Endometrial microvascular endothelial cells (primary cell): ENCODE measurements around the gene SHPK. TPM values are rescaled to one million over a fixed set of nuclear protein-coding genes. Genes with fewer than 3 reads are reported as not detected.

Experiments used
- in situ Hi-C: cut with HindIII; loops from 2 replicates; pipeline ENCODE4 v1.10.0; 2017; ENCODE audit warnings: low sequenced_read_pairs, low pct_unique_long_range_greater_than_20kb; ENCODE audit errors: inconsistent ontology term
- total RNA-seq: library from RNA; depleted of rRNA; stranded (reverse); fragments of >200 nt; gene quantifications from one replicate; pipeline ENCODE4 v1.2.3, GENCODE V29; 2015; ENCODE audit errors: inconsistent ontology term

Gene SHPK
- total RNA-seq, 1 donor from 2014 or later: 25.1 TPM

DNA sequence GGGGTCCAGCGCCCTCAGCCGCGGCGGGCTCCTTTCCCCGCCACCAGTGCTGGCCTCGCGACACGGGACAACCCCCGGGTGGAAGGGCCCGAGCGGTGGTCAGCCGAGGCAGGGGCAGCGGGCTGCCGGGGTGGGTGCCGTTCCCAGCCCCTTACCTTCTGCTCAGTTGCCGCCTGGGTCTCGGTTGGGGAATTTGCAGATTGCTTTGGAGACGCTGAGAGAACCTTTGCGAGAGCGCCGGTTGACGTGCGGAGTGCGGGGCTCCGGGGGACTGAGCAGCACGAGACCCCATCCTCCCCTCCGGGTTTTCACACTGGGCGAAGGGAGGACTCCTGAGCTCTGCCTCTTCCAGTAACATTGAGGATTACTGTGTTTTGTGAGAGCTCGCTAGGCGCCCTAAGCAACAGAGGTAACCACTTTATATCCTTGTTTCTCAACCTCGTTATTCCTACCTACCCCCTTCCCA is 891 bp upstream of the SHPK start:
- in situ Hi-C loops: no loop called here

DNA sequence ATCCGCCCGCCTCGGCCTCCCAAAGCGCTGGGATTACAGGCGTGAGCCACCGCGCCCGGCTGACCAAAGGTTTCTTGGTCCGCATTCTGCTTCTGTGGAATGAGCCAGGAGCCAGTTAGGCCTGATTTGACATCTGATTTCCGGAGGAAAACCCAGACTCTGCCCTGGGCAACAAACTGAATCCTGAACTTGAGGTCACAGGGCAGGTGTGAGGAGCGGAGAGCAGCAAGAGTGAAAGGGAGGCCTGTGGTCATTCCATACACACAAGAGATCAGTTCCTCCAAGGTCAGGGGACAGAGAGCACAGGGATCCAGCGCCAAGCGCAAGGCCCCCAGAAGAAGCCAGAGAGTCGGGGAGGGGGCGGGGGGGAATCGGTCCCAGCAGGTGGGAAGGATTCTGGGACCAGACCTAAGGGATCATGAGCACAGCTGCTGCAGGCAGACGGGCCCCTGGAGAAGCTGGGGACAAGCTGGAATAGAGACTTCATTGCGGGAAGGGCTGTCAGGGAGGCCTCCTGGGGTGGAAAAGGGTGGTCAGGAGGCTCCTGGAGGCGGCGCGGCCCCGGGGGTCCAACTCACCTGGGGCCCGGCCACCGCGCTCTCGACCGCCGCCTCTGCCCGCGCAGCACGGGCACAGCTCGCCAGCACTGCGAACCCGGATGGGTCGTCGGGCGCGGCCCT is 436 bp downstream of the SHPK start:
- in situ Hi-C loops: no loop called here

DNA sequence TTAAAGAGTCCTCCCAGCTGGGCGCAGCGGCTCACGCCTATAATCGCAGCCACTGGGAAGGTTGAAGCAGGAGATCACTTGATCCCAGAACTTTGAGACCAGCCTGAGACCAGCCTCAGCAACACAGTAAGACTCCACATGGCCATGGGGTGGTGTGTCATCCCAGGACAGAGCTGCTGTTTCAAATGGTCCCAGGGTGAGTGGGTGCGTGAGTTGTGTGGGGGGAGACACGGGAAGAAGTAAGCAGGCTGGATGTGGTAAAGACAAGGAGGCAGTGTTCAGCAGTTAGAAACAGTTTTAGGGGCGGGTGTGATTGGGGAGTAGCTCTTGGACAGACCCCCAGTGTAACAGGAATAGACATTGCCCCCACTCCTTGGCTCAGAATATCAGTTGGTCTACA is 3.8 kb downstream of the SHPK start:
- in situ Hi-C loops: no loop called here

DNA sequence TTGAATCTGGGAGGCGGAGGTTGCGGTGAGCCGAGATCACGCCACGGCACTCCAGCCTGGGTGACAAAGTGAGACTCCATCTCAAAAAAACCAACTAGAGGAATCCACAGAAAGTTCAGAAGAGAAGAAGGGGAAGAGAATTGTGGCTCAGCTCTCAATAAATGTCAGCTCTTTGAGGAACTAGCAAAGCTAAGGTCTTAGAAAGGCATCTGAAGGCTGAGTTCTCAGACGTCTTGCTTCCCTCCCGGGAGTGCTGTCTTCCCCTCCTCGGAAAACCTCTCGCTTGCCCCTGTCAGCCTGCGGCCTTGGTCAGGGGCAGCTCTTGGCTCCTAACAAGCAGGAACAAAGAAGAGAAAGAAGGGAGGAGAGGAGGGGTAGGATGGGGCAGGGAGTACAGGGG is 5.3 kb downstream of the SHPK start:
- in situ Hi-C loops: no loop called here

DNA sequence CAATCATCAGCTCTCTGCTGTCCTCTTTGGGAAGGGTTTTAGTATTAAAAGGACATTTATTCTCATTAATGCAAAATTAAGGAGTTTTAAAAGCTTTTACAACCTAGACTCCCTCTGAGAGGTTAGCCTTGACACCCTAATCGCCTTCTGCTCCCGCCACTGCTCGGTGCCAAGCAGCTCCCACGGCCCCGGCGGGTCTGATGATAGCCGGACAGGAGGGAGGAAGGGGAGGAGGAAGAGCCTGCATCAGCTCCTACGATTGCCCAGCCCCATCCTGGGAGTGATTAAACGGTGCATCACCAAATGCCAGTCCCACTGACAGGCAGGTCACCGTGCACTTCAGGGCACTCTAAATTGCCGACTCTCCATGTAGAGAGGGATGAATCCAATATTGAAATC is 8.3 kb downstream of the SHPK start:
- in situ Hi-C loops: no loop called here

DNA sequence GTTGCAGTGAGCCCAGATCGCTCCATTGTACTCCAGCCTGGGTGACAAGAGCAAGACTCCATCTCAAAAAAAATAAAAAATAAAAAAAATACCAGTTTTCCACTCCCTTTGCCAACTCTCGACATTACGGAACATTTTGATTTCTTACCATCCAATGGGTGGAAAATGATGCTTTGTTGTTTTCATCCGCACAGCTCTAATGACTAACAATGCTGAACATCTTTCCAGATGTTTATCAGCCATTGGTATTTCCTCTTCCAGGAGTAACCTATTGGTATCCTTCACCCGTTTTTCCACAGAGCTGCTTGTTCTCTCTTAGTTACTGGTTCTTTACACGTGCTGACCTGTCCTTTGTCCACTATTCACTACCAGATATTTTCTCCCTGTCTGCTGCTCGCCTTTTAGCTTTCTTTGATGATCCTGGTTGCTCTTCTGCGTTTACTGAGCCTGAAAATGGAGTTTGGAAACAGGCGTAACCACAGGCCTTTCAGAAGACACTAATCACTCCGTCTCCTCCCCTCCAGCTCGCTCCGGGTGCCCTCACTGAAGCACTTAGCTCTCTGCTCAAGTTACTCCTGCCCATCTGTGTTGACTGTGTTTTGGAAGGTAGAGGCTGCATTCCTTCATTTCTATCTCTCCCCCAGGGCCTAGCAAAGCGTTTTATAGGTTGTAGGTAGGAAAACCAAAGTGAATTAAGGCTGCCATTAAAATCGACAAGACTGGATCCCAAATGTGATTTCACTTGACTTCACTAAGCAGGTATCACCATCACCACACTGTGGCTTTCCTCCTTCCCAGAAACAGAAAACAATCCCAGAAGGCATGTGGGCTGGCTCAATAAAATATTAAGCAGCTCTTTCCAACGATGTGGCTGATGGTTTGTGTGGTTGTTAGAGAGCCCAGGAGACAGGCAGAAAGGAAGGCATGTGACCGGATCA is 8.9 kb downstream of the SHPK start:
- in situ Hi-C loops: no loop called here

DNA sequence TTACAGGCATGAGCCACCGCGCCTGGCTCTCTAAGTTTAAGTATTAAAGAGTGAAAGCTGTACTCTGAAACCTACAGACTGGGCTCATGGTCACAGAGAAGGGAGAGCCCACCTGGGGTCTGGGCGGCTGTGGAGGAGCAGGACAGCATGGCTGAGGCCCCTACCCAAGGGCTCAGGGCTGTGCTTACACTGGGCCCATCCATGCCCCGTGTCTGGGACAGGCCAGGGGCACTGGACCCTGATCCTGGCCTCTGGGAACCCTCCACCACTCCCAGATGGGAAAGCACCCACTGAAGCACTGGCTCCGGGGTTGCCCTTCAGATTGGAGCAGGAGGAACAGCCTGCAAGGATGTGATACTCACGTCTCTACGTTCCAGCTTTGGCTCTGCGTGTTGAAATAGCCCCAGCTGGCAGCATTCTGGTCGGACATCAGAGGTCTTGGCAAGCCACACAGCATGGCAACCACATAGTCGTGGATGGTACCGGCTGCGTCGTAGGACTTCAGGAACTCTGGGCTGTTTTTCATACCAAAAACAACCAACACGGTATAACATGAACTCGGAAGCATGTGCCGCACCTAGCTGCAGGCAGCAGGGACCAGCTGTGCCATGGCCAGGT is 13.0 kb downstream of the SHPK start:
- in situ Hi-C loops: no loop called here

DNA sequence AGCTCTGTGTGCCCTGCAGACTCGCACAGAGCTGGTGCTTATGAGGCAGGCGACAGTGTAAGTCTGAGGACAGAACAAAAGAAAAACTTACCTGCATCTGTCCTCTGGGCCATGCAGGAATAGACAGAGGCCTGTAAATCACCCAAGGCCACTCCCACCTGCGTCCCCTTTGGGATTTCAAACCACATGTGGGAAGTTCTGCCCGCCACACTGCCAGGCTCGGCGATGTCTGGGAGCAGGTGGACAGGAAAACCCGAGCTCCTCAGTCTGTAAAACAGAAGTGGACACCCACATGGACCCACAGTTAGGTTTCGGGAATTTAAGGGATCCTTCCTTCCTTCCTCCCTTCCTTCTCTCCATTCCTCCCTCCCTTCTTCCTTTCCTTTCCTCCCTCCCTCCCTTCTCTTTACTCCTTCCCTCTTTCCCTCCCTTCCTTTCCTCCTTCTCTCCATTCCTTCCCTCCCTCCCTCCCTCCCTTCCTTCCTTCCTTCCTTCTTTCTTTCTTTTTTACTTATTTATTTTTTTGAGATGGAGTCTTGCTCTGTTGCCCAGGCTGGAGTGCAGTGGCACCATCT is 14.8 kb downstream of the SHPK start:
- in situ Hi-C loops: no loop called here

DNA sequence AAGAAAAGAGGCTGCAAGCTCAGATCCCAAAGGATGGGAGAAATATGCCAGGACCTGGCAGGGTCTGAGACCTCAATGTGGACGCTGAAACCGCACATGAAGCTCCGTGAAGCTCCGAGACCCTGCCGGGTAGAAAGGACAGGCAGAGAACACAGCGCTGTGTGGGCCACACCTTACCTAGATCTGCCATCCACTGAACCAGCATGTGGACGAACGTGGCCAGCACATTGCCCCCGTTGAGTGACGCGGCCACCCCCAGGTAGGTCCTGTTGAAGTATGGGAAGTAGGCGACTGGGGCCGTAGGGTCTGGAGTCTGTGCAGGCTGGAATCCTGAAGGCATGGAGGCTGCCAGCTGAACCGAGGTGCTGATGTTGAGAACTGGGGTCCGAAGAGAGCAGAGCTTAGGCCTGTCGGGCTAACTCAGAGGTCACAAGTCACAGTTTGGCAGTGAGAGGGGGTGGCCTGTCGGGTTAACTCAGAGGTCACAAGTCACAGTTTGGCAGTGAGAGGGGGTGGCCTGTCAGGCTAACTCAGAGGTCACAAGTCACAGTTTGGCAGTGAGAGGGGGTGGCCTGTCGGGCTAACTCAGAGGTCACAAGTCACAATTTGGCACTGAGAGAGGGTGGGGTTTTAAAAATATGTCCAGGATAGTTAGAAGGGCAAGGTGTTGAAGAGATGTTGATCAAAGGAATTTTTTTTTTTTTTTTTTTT is 20.7 kb downstream of the SHPK start:
- in situ Hi-C loops: no loop called here

DNA sequence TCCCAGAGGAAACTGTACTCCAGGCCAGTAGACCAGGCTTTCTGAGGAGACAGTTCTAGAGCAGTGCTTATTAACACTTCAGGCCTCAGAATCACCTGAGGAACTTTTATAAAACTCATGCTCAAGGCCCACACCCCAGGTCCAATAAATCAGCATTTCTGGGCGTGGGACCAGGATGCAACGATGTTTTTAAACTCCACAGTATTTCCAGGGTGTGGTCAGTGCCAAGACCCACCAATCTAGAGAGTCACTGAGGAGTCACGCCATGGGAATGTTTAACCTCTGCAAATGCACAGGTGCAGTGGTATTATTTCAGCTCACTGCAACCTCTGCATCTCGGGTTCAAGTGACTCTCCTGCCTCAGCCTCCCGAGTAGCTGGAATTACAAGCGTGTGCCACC is 22.9 kb downstream of the SHPK start:
- in situ Hi-C loops: no loop called here

DNA sequence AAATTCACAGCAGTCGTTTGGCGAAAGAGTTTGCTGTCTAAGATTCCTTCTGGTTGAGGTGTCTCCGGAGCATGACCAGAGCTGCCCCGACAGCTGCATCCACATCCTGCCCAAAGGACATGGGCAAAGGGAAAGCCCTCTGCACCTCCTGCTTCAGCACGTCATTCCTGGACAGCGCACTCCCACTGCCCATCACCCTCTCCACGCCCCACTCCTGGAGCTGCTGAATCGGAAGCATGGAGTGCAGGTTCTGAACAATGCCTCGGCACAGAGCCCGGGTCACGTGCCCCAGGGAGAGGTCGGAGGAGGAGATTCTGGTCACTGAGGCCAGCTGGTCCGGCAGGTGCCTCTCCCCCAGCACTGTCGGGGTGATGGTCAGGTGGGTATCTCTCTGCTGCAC is 25.5 kb downstream of the SHPK start:
- in situ Hi-C loops: no loop called here

DNA sequence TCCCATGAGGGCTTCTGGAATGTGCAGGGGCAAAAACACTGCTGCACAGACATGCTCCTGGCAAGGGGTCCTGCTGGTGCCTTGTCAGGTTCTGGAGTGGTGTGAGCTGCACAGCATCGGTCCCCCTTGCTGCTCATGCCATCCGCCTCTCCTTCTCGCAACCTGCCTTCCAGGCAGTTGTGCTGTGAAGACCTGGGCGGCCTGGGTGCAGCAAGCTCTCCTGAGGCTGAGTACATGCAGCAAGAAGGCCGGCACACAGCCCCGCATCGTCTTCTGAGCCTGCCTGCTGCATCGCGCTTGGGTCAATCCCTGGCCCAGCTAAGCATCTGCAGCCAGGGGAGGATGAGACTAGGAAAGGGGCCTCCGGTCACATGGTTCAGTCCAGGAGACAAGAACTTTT is 26.4 kb downstream of the SHPK start:
- in situ Hi-C loops: no loop called here

DNA sequence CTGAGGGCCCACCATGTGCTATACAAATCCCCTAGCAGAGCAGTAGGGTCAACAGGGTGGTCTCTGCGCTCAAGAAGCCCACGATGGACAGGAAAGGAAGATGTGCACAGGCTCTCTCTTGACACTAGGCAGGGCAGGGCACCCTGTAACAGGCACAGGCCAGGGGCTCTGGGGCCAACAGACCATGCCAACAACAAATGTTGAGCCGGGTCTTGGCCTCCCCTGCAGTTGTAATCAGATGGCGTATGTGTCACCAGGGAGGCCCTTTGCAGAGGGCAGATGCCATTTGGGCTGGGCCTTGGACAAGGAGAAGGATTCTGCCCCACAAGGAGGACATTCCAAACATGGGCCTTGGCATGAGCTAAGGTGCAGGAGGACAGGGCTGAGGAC is 32.2 kb downstream of the SHPK start:
- in situ Hi-C loops: no loop called here

DNA sequence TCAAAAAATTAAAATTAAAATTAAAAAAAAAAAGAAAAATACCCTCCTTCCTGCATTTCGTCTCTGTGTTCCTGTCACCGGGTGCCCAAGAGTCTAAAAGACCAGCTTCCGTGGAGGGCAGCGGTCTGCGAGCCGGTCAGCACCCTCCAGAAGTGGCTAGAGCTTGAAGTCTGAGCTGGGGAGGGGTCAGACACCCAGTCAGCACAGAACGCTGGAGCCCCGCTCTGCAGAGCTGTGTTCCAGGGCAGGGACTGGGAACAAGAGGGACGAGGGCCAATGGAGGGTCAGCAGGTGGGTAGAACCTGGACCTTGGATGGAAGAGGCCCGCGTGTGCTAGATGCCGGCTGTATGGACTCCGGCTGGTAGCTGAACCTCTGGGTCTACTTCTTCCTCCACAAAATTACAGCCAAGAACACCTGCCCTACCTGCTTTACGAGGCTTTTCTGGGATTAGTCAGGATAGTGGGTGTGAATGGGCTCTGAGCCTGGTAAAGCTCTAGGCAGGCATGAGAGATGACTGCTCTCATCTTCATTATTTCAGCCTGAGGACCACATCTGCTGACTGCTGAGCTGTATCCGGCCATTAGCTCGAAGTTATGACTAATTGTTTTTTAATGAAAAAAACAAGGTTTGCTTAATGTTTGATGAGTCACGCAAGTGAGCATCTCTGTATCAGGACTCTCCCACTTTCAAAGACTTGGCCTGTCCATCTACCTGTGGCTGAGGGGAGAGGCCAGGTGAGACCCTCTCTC is 32.8 kb downstream of the SHPK start:
- in situ Hi-C loops: no loop called here

DNA sequence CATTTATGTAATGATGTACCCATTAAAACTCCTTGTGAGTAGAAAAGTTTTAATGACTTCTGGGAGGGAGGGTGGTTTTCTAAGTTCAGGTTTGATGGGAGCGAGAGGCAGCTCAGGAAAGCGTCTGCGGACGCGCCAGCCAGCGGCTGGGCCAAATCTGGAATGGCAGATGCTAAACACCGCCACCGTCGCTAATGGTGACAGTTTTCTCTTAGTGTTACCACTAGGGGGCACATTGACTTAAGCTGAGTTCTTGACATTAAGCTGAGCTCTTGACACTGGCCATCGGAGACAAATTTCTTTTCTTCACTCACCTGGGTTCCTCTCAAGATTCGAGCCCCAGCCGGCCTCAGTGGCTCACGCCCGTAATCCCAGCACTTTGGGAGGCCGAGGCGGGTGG is 33.6 kb downstream of the SHPK start:
- in situ Hi-C loops: no loop called here

DNA sequence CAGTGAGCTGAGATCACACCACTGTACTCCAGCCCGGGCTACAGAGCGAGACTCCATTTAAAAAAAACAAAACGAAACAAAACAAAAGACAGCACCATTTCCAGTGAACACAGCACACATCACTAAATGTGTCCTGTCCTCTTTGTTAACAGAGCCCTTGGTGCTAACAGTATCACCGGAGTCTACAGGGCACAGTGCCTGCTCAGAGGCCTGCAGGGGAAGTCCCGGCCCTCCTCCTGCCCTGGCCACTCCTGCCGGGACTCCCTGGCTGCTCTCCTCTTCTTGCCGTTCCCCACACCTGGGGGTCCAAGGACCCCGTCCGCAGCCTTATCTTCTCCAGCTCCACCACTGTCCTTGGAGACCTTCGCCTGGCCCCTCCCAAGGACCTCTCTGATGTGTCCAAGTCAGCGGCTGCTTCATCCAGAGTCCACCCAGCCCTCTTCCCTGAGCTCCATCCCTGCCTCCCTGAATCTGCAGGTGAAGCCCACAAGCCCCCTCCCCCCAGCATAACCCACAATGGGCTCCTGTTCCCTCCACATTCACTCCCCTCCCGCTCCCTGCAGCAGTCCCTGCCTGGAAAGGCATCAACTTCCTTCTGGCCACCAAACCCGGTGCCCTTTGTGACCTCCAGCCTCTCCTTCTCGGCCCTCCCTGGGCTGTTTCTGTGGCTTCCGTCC is 35.4 kb downstream of the SHPK start:
- in situ Hi-C loops: no loop called here

DNA sequence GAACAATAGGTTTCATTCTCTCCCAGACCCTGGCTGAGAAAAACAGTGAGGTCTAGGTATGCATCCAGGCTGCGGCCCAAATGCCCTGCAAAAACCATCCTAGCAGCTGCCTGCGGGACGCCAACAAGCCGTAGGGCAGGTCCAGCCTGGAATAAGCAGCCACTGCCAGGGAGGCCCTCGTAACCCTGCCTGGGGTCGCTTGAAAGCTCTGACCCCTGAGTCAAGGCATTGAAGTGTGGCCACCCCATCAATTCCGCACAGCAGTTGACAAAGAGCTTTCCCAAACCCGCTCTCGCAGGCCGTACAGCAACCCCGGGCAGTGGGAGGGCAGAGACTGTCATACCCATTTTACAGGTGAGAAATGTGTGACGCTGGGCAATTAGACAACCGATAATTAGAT is 38.0 kb downstream of the SHPK start:
- in situ Hi-C loops: no loop called here
